ENCODE measurements around the gene CSN2. TPM values are rescaled to one million over a fixed set of nuclear protein-coding genes. Genes with fewer than 3 reads are reported as not detected.

Gene CSN2
- not detected for total RNA-seq

- Histone ChIP-seq H3K27ac (no peak within 1 kb of the TSS), H3K4me3 (no peak within 1 kb of the TSS), H3K4me1 (no peaks in the 10 kb centered on the region), H3K9me3 (no peaks in the 10 kb centered on the region), H3K36me3 (no peaks in the 10 kb centered on the region), H3K27me3 (no peaks in the 10 kb centered on the region)
- DNase-seq (ENCODE audit: low spot score in 2 of 2): no peak
- intact Hi-C loops (cut with DNase I): no loop called here
- TF ChIP-seq CTCF (IDR thresholded peaks at IDR 0.05): no peak
These were observed at the start of gene CSN2 for GRCh38 chr4:69965628-69966027. Gene CSN2 (minus strand): TSS chr4:69965728. CDS start chr4:69960995, 4,733 bp downstream.

- H3K36me3 ChIP-seq: no peaks in the 10 kb centered on the region
- no peaks in the 10 kb centered on the region for H3K4me1 ChIP-seq
- intact Hi-C loops (cut with DNase I): no loop called here
- TF ChIP-seq CTCF (IDR thresholded peaks at IDR 0.05): no peak
- no peak overlapping the region for H3K27ac ChIP-seq
- DNase-seq (ENCODE audit: low spot score in 2 of 2): no peak
- H3K4me3 ChIP-seq: no peak overlapping the region
- no peaks in the 10 kb centered on the region for H3K9me3 ChIP-seq
- H3K27me3 ChIP-seq: no peaks in the 10 kb centered on the region
These were observed 43.2 kb upstream of the CSN2 start for GRCh38 chr4:70008771-70009170.

- TF ChIP-seq CTCF (IDR thresholded peaks at IDR 0.05): no peak
- no peak for DNase-seq (ENCODE audit: low spot score in 2 of 2)
- Histone ChIP-seq H3K27me3 (no peaks in the 10 kb centered on the region), H3K9me3 (no peaks in the 10 kb centered on the region), H3K36me3 (no peaks in the 10 kb centered on the region), H3K4me3 (no peak overlapping the region), H3K27ac (no peak overlapping the region), H3K4me1 (no peaks in the 10 kb centered on the region)
- intact Hi-C loops (cut with DNase I): no loop called here
These were observed 37.0 kb upstream of the CSN2 start for GRCh38 chr4:70002507-70002906.

- no peak for DNase-seq (ENCODE audit: low spot score in 2 of 2)
- no peak overlapping the region for H3K4me3 ChIP-seq
- no peaks in the 10 kb centered on the region for H3K4me1 ChIP-seq
- H3K9me3 ChIP-seq: no peaks in the 10 kb centered on the region
- intact Hi-C loops (cut with DNase I): no loop called here
- H3K27ac ChIP-seq: no peak overlapping the region
- TF ChIP-seq CTCF (IDR thresholded peaks at IDR 0.05): no peak
- H3K27me3 ChIP-seq: no peaks in the 10 kb centered on the region
- H3K36me3 ChIP-seq: no peaks in the 10 kb centered on the region
These were observed 35.2 kb upstream of the CSN2 start for GRCh38 chr4:70000711-70001110.

- TF ChIP-seq CTCF (IDR thresholded peaks at IDR 0.05): no peak
- H3K27me3 ChIP-seq: no peaks in the 10 kb centered on the region
- no peaks in the 10 kb centered on the region for H3K4me1 ChIP-seq
- H3K4me3 ChIP-seq: no peak overlapping the region
- intact Hi-C loops (cut with DNase I): no loop called here
- H3K27ac ChIP-seq: no peak overlapping the region
- H3K9me3 ChIP-seq: no peaks in the 10 kb centered on the region
- H3K36me3 ChIP-seq: no peaks in the 10 kb centered on the region
- no peak for DNase-seq (ENCODE audit: low spot score in 2 of 2)
These were observed 33.9 kb upstream of the CSN2 start for GRCh38 chr4:69999420-69999819.

GRCh38 chr4:69995526-69996016, 30.0 kb upstream of the CSN2 start, which contains the start of gene STATH:
Gene STATH (plus strand): TSS chr4:69995966. CDS start chr4:69998438, 2,472 bp downstream.
- no peak within 1 kb of the TSS for H3K4me3 ChIP-seq
- intact Hi-C loops (cut with DNase I): no loop called here
- no peak for DNase-seq (ENCODE audit: low spot score in 2 of 2)
- H3K4me1 ChIP-seq: no peaks in the 10 kb centered on the region
- no peaks in the 10 kb centered on the region for H3K36me3 ChIP-seq
- no peak for TF ChIP-seq CTCF (IDR thresholded peaks at IDR 0.05)
- no peak within 1 kb of the TSS for H3K27ac ChIP-seq
- no peaks in the 10 kb centered on the region for H3K27me3 ChIP-seq
- no peaks in the 10 kb centered on the region for H3K9me3 ChIP-seq
